HFF-Myc (cell line): ENCODE results near the gene USP31.

Source experiments
- DNase-seq: peaks from one replicate; pipeline ENCODE4 v3.0.0-alpha.2; 2011; ENCODE audit warnings: low read depth; ENCODE audit errors: extremely low read depth
- H3K4me3 ChIP-seq: replicated peaks from 2 replicates; pipeline ENCODE4 v1.5.1; 2011; ENCODE audit warnings: low read depth, mild to moderate bottlenecking, control low read depth, low read length
- TF ChIP-seq, protein P1 (sequence below): IDR thresholded peaks from 2 replicates; pipeline ENCODE4 v1.5.1; 2012; ENCODE audit warnings: mild to moderate bottlenecking, low read depth, low read length, control low read depth; ENCODE audit errors: missing control alignments

The USP31 gene

DNA sequence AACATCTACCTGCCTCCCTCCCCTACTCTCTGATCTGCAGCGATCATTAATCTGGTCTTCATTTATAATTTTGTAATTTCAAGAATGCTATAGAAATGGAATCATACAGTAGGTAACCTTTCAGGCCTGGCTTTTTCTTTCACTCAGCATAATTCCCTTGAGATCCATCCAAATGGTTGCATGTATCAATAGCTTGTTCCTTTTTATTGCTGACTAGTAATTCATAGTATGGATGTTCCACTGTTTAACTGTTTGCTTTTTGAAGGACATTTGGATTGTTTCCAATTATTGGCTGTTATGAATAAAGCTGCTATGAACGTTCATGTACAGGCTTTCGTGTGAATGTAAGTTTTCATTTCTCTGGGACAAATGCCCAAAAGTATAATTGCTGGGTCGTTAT lies 125.2 kb downstream of the USP31 start:
- no peak for DNase-seq
- TF ChIP-seq, protein P1, sequence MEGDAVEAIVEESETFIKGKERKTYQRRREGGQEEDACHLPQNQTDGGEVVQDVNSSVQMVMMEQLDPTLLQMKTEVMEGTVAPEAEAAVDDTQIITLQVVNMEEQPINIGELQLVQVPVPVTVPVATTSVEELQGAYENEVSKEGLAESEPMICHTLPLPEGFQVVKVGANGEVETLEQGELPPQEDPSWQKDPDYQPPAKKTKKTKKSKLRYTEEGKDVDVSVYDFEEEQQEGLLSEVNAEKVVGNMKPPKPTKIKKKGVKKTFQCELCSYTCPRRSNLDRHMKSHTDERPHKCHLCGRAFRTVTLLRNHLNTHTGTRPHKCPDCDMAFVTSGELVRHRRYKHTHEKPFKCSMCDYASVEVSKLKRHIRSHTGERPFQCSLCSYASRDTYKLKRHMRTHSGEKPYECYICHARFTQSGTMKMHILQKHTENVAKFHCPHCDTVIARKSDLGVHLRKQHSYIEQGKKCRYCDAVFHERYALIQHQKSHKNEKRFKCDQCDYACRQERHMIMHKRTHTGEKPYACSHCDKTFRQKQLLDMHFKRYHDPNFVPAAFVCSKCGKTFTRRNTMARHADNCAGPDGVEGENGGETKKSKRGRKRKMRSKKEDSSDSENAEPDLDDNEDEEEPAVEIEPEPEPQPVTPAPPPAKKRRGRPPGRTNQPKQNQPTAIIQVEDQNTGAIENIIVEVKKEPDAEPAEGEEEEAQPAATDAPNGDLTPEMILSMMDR: no peak
- H3K4me3 ChIP-seq: no peak overlapping the region

DNA sequence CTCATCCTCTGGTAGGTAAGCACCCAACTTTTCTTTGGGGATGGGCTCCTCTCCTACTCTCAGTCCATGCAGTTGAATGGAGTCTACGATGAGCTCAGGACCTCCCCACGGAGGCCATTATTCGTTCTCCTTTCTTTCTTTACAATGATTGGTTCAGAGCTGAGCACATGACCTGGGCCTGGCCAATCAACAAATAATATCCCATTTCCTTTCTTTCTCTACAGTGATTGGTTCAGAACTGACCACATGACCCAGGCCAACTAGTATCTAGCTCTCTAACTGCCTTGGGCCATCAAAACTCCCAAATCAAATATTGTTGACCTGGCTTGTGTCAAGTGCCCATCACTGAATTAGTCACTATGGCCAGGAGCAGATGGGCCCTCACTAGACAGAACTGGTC lies 129.2 kb downstream of the USP31 start:
- no peak for DNase-seq
- TF ChIP-seq, protein P1: no peak
- H3K4me3 ChIP-seq: no peak overlapping the region

DNA sequence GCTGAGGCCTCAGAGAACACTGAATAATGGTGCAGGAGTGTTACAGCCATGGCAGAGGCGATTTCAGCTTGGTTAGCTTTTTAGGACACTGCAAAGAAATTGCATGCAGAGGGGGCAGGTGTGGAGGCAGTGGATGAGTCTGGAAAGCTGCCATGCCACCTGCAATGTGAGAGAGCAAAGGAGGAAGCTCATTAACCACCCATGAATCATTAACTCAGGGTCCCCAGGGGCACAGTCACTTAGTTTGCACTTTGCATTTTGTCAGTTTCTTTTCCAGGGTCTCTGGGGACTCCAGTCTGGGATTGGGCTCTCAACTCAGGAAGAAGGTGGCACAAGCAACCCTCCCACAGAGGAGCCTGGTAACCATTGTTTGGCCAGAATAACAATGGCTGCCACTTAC lies 132.9 kb downstream of the USP31 start:
- no peak overlapping the region for H3K4me3 ChIP-seq
- TF ChIP-seq, protein P1: no peak
- no peak for DNase-seq

DNA sequence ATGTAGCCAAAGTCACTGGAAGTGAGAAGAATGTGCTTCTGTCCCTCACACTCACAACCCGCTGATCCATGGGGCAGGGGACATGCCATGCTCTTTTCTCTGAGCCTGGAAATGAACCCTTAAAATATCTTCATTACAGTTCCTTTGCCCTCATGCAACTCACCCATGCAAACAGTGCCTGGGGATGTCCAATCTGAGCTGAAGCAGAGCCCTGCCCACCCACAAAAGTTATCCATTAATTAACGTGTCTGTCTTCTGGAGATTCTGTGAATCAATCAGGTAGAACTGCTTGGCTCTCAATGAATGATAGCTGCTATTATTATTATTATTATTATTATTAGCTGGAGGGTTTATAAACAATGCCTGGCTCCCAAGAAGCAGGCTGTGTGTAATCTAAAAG lies 133.7 kb downstream of the USP31 start:
- TF ChIP-seq, protein P1: no peak
- DNase-seq: no peak
- no peak overlapping the region for H3K4me3 ChIP-seq

DNA sequence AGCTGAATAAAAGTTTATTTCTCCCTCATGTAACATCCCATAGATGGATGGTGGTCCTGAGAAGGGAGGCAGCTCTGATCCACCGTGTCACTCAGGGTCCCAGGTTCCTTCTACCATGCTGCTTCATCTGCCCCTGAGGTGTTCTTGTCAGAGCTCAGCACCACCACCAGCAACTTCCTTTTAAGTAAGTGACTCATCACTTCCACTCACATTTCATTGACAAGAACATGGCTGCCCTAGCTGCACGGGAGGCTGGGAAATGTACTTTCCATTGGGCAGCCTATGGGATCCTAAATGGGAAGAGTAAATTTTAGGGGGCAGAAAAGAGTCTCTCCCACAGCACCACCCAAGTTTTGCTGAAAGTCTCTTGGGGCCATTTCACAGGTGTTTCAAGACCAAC lies 134.7 kb downstream of the USP31 start:
- TF ChIP-seq, protein P1: no peak
- no peak overlapping the region for H3K4me3 ChIP-seq
- no peak for DNase-seq
